Measurements from ENCODE around the gene NDUFB8. TPM values are rescaled to one million over a fixed set of nuclear protein-coding genes. Genes with fewer than 3 reads are reported as not detected.

Gene NDUFB8
- total RNA-seq, 1 experiment from 2014 or later = 251 TPM

DNA sequence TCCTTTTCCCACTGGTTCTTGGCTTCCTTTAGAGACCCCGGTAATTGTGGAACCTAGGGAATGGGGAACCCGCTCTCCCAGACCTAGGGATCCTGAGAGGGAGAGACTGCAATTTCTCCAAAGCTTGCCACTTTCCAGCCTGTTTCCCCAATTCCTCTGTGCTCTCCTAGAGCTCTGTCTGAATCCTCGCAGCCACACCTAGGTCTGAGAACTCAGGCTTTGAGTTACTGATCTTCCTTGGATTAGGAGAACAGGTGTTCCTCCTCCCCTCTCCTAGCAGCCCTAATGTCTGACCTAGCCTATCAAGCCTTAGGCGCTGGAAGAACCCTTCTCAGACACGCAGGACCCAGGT is 46.9 kb downstream of the NDUFB8 start:
- no peak for DNase-seq (ENCODE audit: low spot score)
- in situ Hi-C loops (cut with HindIII; ENCODE audit: low sequenced_read_pairs) = no loop called here

DNA sequence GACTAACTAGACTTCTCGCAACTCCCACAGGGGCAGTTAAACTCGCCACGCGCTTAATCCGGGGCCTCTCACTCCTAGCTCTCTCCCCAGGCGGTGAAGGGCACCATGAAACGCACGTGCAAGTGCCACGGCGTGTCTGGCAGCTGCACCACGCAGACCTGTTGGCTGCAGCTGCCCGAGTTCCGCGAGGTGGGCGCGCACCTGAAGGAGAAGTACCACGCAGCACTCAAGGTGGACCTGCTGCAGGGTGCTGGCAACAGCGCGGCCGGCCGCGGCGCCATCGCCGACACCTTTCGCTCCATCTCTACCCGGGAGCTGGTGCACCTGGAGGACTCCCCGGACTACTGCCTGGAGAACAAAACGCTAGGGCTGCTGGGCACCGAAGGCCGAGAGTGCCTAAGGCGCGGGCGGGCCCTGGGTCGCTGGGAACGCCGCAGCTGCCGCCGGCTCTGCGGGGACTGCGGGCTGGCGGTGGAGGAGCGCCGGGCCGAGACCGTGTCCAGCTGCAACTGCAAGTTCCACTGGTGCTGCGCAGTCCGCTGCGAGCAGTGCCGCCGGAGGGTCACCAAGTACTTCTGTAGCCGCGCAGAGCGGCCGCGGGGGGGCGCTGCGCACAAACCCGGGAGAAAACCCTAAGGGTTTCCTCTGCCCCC is 47.4 kb downstream of the NDUFB8 start:
- in situ Hi-C loops (cut with HindIII; ENCODE audit: low sequenced_read_pairs) = no loop called here

DNA sequence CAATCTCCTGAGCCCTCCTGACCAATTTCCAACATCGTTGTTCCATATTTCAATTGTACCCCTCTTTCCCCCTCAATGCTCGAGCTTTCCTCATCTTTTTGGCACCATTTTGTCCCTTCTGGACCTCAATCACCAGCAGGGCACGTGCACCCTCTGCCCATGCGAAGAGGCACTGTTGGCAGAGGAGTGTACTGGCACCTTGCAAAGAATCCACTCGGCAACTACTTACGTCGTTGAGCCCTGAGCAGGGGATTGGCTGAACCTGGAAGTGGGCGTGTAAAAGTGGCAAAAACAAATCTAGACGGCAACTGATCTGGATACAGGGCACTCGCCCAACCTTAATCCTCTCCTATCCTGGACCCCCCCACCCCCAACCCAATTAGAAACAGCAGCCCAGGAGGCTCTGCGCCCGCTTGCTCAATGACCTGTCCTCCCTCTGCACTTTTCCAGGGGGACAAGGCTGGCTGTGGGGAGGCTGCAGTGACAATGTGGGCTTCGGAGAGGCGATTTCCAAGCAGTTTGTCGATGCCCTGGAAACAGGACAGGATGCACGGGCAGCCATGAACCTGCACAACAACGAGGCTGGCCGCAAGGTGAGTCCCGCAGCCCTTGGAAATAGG is 48.1 kb downstream of the NDUFB8 start:
- in situ Hi-C loops (cut with HindIII; ENCODE audit: low sequenced_read_pairs) = no loop called here
- DNase-seq (ENCODE audit: low spot score) = peak; percentile 91

More for the DNA sequence above, 47.4 kb downstream of the NDUFB8 start:
- peak; percentile 61 for DNase-seq (ENCODE audit: low spot score)

DNA sequence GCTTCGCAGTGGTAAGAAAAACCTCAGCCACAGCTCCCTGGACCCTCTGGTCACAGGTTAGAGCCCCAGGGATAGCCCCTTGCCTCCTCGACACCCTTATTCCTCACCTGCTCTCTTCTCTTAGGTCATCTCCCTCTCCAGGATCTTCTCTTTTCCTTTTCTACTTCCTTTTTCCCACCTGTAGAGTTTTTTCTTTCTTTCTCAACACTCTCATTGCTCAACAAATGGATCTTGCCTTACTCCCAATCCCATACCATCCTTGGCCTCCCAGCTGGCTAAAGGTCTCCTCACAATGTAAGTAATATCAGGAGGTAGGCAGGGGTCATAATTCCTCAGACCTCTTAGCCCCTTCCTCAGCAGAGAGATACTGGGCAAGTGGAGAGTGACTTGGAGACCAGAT is 49.7 kb downstream of the NDUFB8 start:
- DNase-seq (ENCODE audit: low spot score) = no peak

DNA sequence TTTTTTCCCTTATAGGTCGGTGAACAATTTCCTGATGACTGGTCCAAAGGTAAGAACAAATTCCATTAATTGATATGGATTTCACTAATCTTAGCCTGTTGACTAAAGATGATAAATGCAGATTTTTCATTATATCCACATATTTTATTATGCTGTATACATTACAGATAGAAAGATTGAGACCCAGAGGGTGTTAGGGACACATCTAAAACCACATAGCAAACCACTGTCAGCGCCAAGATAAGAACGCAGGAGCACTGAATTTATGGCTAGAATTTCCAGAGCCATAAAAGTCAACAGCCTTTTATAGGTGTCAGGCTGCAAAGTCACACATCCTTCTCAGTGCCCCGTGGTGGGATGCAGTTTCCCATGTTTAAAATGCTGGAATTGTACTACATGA is 50.6 kb downstream of the NDUFB8 start:
- no peak for DNase-seq (ENCODE audit: low spot score)
- in situ Hi-C loops (cut with HindIII; ENCODE audit: low sequenced_read_pairs) = no loop called here

More for the DNA sequence above, 49.7 kb downstream of the NDUFB8 start:
- in situ Hi-C loops (cut with HindIII; ENCODE audit: low sequenced_read_pairs) = no loop called here

DNA sequence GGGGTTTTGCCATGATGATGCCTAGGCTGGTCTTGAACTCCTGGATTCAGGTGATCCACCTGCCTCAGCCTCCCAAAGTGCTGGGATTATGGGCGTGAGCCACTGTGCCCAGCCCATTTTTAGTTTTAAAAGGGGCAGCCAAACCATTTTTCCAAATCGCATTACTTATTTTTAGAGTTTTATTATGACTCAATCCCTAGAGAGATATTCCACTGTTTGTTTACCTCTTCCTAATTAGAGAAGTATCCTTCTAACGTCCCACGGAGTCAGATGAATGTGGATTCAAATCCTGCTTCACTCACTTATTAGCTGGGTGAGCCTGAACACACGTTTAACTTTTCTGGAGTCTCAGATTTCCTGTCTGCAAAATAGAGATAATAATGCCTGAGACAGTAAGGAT is 51.7 kb downstream of the NDUFB8 start:
- in situ Hi-C loops (cut with HindIII; ENCODE audit: low sequenced_read_pairs) = no loop called here

More for the DNA sequence above, 51.7 kb downstream of the NDUFB8 start:
- DNase-seq (ENCODE audit: low spot score) = no peak

Other genes starting within 250 kb of the NDUFB8 start
- gene BLOC1S2, start 243.2 kb downstream of the NDUFB8 start, total RNA-seq (2014; rRNA removed; shearing (Covaris generic)) = 101 and 129 TPM in 2 replicates
- gene PKD2L1, start 199.6 kb downstream of the NDUFB8 start, total RNA-seq (2014; rRNA removed; shearing (Covaris generic)) = not detected in 2 replicates
- 464 and 607 TPM in 2 replicates for gene SCD, start 182.6 kb downstream of the NDUFB8 start, total RNA-seq (2014; rRNA removed; shearing (Covaris generic))
- gene WNT8B, start 66.9 kb downstream of the NDUFB8 start, total RNA-seq (2014; rRNA removed; shearing (Covaris generic)) = 0.44 TPM in 1 of 2 replicates, not detected in the other
- 1.1 and 3.9 TPM in 2 replicates for gene SEC31B, start 10.0 kb downstream of the NDUFB8 start, total RNA-seq (2014; rRNA removed; shearing (Covaris generic))
- gene HIF1AN, start 6.1 kb upstream of the NDUFB8 start, total RNA-seq (2014; rRNA removed; shearing (Covaris generic)) = 6.3 and 13.9 TPM in 2 replicates
- 0.20 and 2.2 TPM in 2 replicates for gene PAX2, start 215.7 kb upstream of the NDUFB8 start, total RNA-seq (2014; rRNA removed; shearing (Covaris generic))